ENCODE data around the gene ELMO1. TPM values are rescaled to one million over a fixed set of nuclear protein-coding genes. Genes with fewer than 3 reads are reported as not detected.
A peak's percentile ranks its signal among the peaks of the same experiment; 100 is the strongest.

The ELMO1 gene
- total RNA-seq, 2 donors from 2014 or later: 5.6 to 16.1 TPM

- ATAC-seq (no peak), DNase-seq (no peak)
- intact Hi-C loops (cut with DNase I, micrococcal nuclease): no loop called here
Observed at GRCh38 chr7:37476881-37477450, 28.3 kb upstream of the ELMO1 start.

- DNase-seq (no peak), ATAC-seq (no peak)
- intact Hi-C loops (cut with DNase I, micrococcal nuclease): no loop called here
Observed at GRCh38 chr7:37476428-37476827, 27.8 kb upstream of the ELMO1 start.

GRCh38 chr7:37475646-37476045 lies 27.0 kb upstream of the ELMO1 start:
- ATAC-seq (no peak), DNase-seq (no peak)
- intact Hi-C loops (cut with DNase I, micrococcal nuclease): no loop called here

GRCh38 chr7:37471619-37472018 lies 23.0 kb upstream of the ELMO1 start:
- ATAC-seq: no peak
- intact Hi-C loops (cut with DNase I, micrococcal nuclease): no loop called here
- no peak for DNase-seq

- DNase-seq: no peak
- no peak for ATAC-seq
- intact Hi-C loops (cut with DNase I, micrococcal nuclease): no loop called here
Observed at GRCh38 chr7:37467002-37467401, 18.3 kb upstream of the ELMO1 start.

GRCh38 chr7:37462138-37462537 lies 13.5 kb upstream of the ELMO1 start:
- intact Hi-C loops (cut with DNase I, micrococcal nuclease): no loop called here
- ATAC-seq: no peak
- DNase-seq: no peak

GRCh38 chr7:37455081-37455480 lies 6.4 kb upstream of the ELMO1 start:
- DNase-seq (no peak), ATAC-seq (no peak)
- intact Hi-C loops (cut with DNase I, micrococcal nuclease): no loop called here

GRCh38 chr7:37452346-37452745 lies 3.7 kb upstream of the ELMO1 start:
- DNase-seq: no peak
- intact Hi-C loops (cut with DNase I, micrococcal nuclease): no loop called here
- no peak for ATAC-seq

GRCh38 chr7:37450035-37450434 lies 1.4 kb upstream of the ELMO1 start:
- intact Hi-C loops (cut with DNase I, micrococcal nuclease): no loop called here
- DNase-seq (no peak), ATAC-seq (no peak)

- intact Hi-C loops (cut with DNase I, micrococcal nuclease): no loop called here
- ATAC-seq (no peak), DNase-seq (no peak)
Observed at GRCh38 chr7:37449621-37450020, 957 bp upstream of the ELMO1 start.

- intact Hi-C loops (cut with DNase I, micrococcal nuclease): no loop called here
- ATAC-seq (peak; percentile 52), DNase-seq (no peak)
Observed at GRCh38 chr7:37448011-37448635, 541 bp downstream of the ELMO1 start.

GRCh38 chr7:37446371-37446770 lies 2.3 kb downstream of the ELMO1 start:
- DNase-seq (no peak), ATAC-seq (no peak)
- intact Hi-C loops (cut with DNase I, micrococcal nuclease): no loop called here

- ATAC-seq (no peak), DNase-seq (no peak)
- intact Hi-C loops (cut with DNase I, micrococcal nuclease): no loop called here
Observed at GRCh38 chr7:37445790-37446189, 2.9 kb downstream of the ELMO1 start.

GRCh38 chr7:37445064-37445723 lies 3.5 kb downstream of the ELMO1 start:
- DNase-seq (no peak), ATAC-seq (no peak)

GRCh38 chr7:37443627-37444026 lies 5.0 kb downstream of the ELMO1 start:
- no peak for DNase-seq
- no peak for ATAC-seq
- intact Hi-C loops (cut with DNase I, micrococcal nuclease): no loop called here

More at GRCh38 chr7:37445064-37445723, 3.5 kb downstream of the ELMO1 start:
- intact Hi-C loops (cut with DNase I, micrococcal nuclease): no loop called here

GRCh38 chr7:37442268-37442667 lies 6.4 kb downstream of the ELMO1 start:
- intact Hi-C loops (cut with DNase I, micrococcal nuclease): no loop called here
- ATAC-seq (no peak), DNase-seq (no peak)

GRCh38 chr7:37441816-37442215 lies 6.8 kb downstream of the ELMO1 start:
- no peak for DNase-seq
- ATAC-seq: no peak
- intact Hi-C loops (cut with DNase I, micrococcal nuclease): no loop called here

GRCh38 chr7:37441386-37441760 lies 7.3 kb downstream of the ELMO1 start:
- DNase-seq (no peak), ATAC-seq (no peak)
- intact Hi-C loops (cut with DNase I, micrococcal nuclease): no loop called here

- intact Hi-C loops (cut with DNase I, micrococcal nuclease): no loop called here
- ATAC-seq (peak; percentile 55), DNase-seq (no peak)
Observed at GRCh38 chr7:37440738-37441385, 7.8 kb downstream of the ELMO1 start.

GRCh38 chr7:37439653-37440026 lies 9.0 kb downstream of the ELMO1 start:
- no peak for DNase-seq
- ATAC-seq: no peak
- intact Hi-C loops (cut with DNase I, micrococcal nuclease): no loop called here

Data from left colon (tissue), 2 donors.